PC-3 (cell line): ENCODE data around the gene HABP4. TPM values are rescaled to one million over a fixed set of nuclear protein-coding genes. Genes with fewer than 3 reads are reported as not detected.

Source experiments
- ATAC-seq: fragments of 200-7000 bp; cut with Tn5 transposase; 2 replicates; pipeline ENCODE4 v1.9.1; 2020; ENCODE audit warnings: mild to moderate bottlenecking, moderate library complexity
- BruUV-seq: library from RNA; stranded (reverse); fragments of 400-500 nt; replicated peaks from 2 replicates; lab custom pipeline; 2021; lab: Mats Ljungman, UMichigan
- CTCF ChIA-PET: fragments of 300-600 bp; sonication (Branson Sonifier 250); formaldehyde crosslinking; loops from one replicate; lab custom pipeline; 2022; ENCODE audit warnings: antibody characterized with exemption; lab: Charles Lee
- POLR2A ChIA-PET: fragments of 300-600 bp; sonication (Branson Sonifier 250); formaldehyde crosslinking; loops from one replicate; lab custom pipeline; 2022; ENCODE audit warnings: antibody characterized with exemption; ENCODE audit not compliant: unreplicated experiment; lab: Charles Lee
- DNase-seq: peaks from one replicate; pipeline ENCODE4 v3.0.0-alpha.2; 2015
- H2AFZ ChIP-seq: fragments of 300-600 bp; sonication (generic); 2 replicates; pipeline ENCODE4 v1.6.0; 2016; ENCODE audit warnings: antibody characterized with exemption, low read length
- H3F3A ChIP-seq: fragments of 300-600 bp; sonication (generic); one replicate; pipeline ENCODE4 v1.6.0; 2017; ENCODE audit warnings: antibody characterized with exemption, low read length, control low read depth, mild to moderate bottlenecking; ENCODE audit not compliant: unreplicated experiment
- H3K27ac ChIP-seq: fragments of 300-600 bp; sonication (generic); 2 replicates; pipeline ENCODE4 v1.5.1; 2016; ENCODE audit warnings: mild to moderate bottlenecking, low read length
- H3K27me3 ChIP-seq: fragments of 300-600 bp; sonication (generic); 2 replicates; pipeline ENCODE4 v1.6.1; 2016; ENCODE audit warnings: low read length, mixed read lengths
- H3K36me3 ChIP-seq: fragments of 300-600 bp; sonication (generic); 2 replicates; pipeline ENCODE4 v1.6.1; 2016; ENCODE audit warnings: low read depth, mixed run types, low read length, mixed read lengths
- H3K4me1 ChIP-seq: fragments of 300-600 bp; sonication (generic); 2 replicates; pipeline ENCODE4 v1.5.1; 2016; ENCODE audit warnings: low read length; ENCODE audit not compliant: insufficient read depth
- H3K4me2 ChIP-seq: fragments of 300-600 bp; sonication (generic); 2 replicates; pipeline ENCODE4 v1.6.0; 2016; ENCODE audit warnings: low read length
- H3K4me3 ChIP-seq: fragments of 300-600 bp; sonication (generic); 2 replicates; pipeline ENCODE4 v1.5.1; 2016; ENCODE audit warnings: mild to moderate bottlenecking, low read length, mixed read lengths
- H3K79me2 ChIP-seq: fragments of 300-600 bp; sonication (generic); 2 replicates; pipeline ENCODE4 v1.6.1; 2017; ENCODE audit warnings: low read length, mixed read lengths
- H3K9ac ChIP-seq: fragments of 300-600 bp; sonication (generic); 2 replicates; pipeline ENCODE4 v1.6.0; 2016; ENCODE audit warnings: mild to moderate bottlenecking, low read length
- H3K9me2 ChIP-seq: fragments of 300-600 bp; sonication (generic); replicated peaks from 2 replicates; pipeline ENCODE4 v1.6.1; 2016; ENCODE audit warnings: mixed run types, low read length, mixed read lengths
- H3K9me3 ChIP-seq: fragments of 300-600 bp; sonication (generic); 2 replicates; pipeline ENCODE4 v1.6.1; 2016; ENCODE audit warnings: low read length, mixed read lengths
- H4K20me1 ChIP-seq: fragments of 300-600 bp; sonication (generic); 2 replicates; pipeline ENCODE4 v1.6.1; 2016; ENCODE audit warnings: low read length, mixed read lengths
- EZH2 ChIP-seq: fragments of 300-600 bp; sonication (generic); IDR thresholded peaks from one replicate; pipeline ENCODE4 v1.6.1; 2017; ENCODE audit warnings: antibody characterized with exemption, mild to moderate bottlenecking, low read length; ENCODE audit not compliant: unreplicated experiment
- EZH2phosphoT487 ChIP-seq: fragments of 300-600 bp; sonication (generic); IDR thresholded peaks from 2 replicates; pipeline ENCODE4 v1.6.1; 2018; ENCODE audit warnings: mild to moderate bottlenecking, antibody characterized with exemption, low read length, borderline replicate concordance
- intact Hi-C: fragments of 100-400 bp; cut with micrococcal nuclease; formaldehyde crosslinking; loops from 2 replicates; pipeline ENCODE4 v1.9.0; 2023
- total RNA-seq: library from RNA; depleted of rRNA; stranded (reverse); fragments of >200 nt; gene quantifications from 2 replicates; pipeline ENCODE4 v1.2.3, GENCODE V29; 2014
- TF ChIP-seq, protein P1 (sequence below): fragments of 300-600 bp; sonication (generic); conservative IDR thresholded peaks from 2 replicates; pipeline ENCODE4 v1.5.1; 2017; ENCODE audit warnings: antibody characterized with exemption, low read depth, mild to moderate bottlenecking, low read length

HABP4 gene
- total RNA-seq, 1 experiment from 2014 or later, result 6.6 TPM

DNA sequence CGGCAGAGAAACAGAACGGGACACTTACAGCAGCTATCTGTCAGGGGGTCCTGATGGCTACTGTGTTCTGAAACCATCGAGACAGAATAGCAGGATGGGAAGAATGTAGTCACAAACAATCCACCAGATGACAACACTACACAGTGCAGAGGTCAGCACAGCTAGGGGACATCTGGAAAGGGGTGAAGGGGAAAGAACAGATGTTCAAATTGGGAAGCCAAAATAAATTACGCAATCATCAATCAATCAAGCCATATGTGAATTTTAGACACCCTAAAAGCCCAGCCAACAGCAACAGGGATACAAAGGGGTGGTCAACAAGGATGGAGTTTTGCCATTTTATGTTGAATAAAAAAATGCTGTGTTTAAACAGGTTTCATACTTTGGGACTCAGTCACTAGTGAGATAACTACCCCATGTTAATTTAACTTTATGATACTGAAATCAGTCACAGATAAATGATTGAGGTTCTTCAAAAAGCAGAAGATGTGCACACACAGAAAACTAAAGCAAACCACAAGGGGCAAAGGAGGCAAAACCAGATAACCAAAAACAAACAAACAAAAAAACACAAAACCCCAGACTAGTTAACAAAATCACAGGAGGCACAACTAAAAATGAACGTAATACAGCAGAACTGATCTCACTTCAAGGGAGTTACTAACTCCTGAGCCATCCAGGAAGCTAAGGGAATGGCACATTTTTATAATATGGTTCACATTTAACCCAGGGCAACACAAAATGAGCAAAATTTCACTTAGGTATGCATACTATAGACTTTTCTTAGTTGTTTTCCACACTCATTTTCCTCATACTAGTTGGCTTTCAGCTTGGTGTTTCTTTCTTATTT lies 65.9 kb downstream of the HABP4 start:
- ChIA-PET POLR2A (no interaction called here), CTCF (interaction anchor here (0.7 kb wide), 1 partner anchor 11 kb away, joined by 4 read pairs; no protein-coding TSS in a partner anchor)
- Histone ChIP-seq H3F3A (no peaks in the 10 kb centered on the region), H2AFZ (no peak overlapping the region), H3K27me3 (no peaks in the 10 kb centered on the region), H3K36me3 (no peaks in the 10 kb centered on the region; the same call in 1 of the 2 replicates), H3K9ac (no peak overlapping the region), H3K4me1 (no peaks in the 10 kb centered on the region), H4K20me1 (no peaks in the 10 kb centered on the region), H3K4me2 (no peak overlapping the region), H3K4me3 (no peak overlapping the region), H3K9me2 (no peaks in the 10 kb centered on the region), H3K9me3 (no peaks in the 10 kb centered on the region), H3K79me2 (no peaks in the 10 kb centered on the region), H3K27ac (no peak overlapping the region)
- DNase-seq (no peak), ATAC-seq (no peak)
- BruUV-seq, result no TSS peak
- intact Hi-C loops, result no loop called here
- TF ChIP-seq, protein P1, sequence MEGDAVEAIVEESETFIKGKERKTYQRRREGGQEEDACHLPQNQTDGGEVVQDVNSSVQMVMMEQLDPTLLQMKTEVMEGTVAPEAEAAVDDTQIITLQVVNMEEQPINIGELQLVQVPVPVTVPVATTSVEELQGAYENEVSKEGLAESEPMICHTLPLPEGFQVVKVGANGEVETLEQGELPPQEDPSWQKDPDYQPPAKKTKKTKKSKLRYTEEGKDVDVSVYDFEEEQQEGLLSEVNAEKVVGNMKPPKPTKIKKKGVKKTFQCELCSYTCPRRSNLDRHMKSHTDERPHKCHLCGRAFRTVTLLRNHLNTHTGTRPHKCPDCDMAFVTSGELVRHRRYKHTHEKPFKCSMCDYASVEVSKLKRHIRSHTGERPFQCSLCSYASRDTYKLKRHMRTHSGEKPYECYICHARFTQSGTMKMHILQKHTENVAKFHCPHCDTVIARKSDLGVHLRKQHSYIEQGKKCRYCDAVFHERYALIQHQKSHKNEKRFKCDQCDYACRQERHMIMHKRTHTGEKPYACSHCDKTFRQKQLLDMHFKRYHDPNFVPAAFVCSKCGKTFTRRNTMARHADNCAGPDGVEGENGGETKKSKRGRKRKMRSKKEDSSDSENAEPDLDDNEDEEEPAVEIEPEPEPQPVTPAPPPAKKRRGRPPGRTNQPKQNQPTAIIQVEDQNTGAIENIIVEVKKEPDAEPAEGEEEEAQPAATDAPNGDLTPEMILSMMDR, result no peak
- TF ChIP-seq EZH2phosphoT487 (no peak), EZH2 (no peak)

GRCh38 chr9:96519095-96519494 lies 69.1 kb downstream of the HABP4 start:
- Histone ChIP-seq H3K4me1 (no peaks in the 10 kb centered on the region), H3K9ac (no peak overlapping the region), H3K27me3 (no peaks in the 10 kb centered on the region), H3K27ac (no peak overlapping the region), H3K79me2 (no peaks in the 10 kb centered on the region), H2AFZ (no peak overlapping the region), H3K9me2 (no peaks in the 10 kb centered on the region), H3K4me2 (no peak overlapping the region), H3F3A (no peaks in the 10 kb centered on the region), H4K20me1 (no peaks in the 10 kb centered on the region), H3K36me3 (no peaks in the 10 kb centered on the region; the same call in 1 of the 2 replicates), H3K4me3 (no peak overlapping the region), H3K9me3 (no peaks in the 10 kb centered on the region)
- DNase-seq (no peak), ATAC-seq (no peak)
- BruUV-seq, result no TSS peak
- TF ChIP-seq EZH2phosphoT487, result no peak
- no peak for TF ChIP-seq EZH2
- TF ChIP-seq, protein P1, result no peak
- ChIA-PET POLR2A (interaction anchor here (0.6 kb wide), 1 partner anchor 103 kb away, joined by 5 read pairs; no protein-coding TSS in a partner anchor), CTCF (no interaction called here)
- intact Hi-C loops, result no loop called here

DNA sequence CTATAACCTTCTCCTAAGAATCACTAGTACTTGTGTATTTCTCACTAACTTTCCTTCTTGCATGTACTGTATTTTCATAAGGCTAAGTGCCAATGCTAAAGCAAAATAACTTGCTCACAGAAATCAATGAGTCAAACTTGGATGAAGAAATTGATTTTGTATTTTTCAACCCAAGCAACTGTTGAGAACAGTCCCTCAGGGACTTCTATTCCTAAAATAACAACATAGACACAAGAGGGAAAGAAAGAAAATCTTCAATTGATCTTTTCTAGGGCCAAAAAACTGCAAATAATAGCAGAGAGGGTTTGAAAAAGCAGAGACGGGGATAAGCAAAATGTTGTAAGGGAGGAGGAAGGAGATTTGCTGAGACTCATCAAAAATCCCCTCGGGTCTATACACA lies 69.8 kb downstream of the HABP4 start:
- no peaks in the 10 kb centered on the region for H3K9me3 ChIP-seq
- DNase-seq (no peak), ATAC-seq (no peak)
- no peak for TF ChIP-seq EZH2phosphoT487
- TF ChIP-seq EZH2, result no peak
- TF ChIP-seq, protein P1, result no peak
- H2AFZ ChIP-seq, result no peak overlapping the region
- no peaks in the 10 kb centered on the region for H4K20me1 ChIP-seq
- no peaks in the 10 kb centered on the region for H3F3A ChIP-seq
- no peak overlapping the region for H3K27ac ChIP-seq
- BruUV-seq, result no TSS peak
- ChIA-PET POLR2A (interaction anchor here (0.6 kb wide), 1 partner anchor 102 kb away, joined by 5 read pairs; no protein-coding TSS in a partner anchor), CTCF (no interaction called here)
- H3K4me1 ChIP-seq, result no peaks in the 10 kb centered on the region
- no peaks in the 10 kb centered on the region for H3K9me2 ChIP-seq
- no peak overlapping the region for H3K4me3 ChIP-seq
- H3K36me3 ChIP-seq, result no peaks in the 10 kb centered on the region
- no peaks in the 10 kb centered on the region for H3K27me3 ChIP-seq
- H3K9ac ChIP-seq, result no peak overlapping the region
- no peaks in the 10 kb centered on the region for H3K79me2 ChIP-seq
- no peak overlapping the region for H3K4me2 ChIP-seq
- intact Hi-C loops, result no loop called here
